HFF-Myc (cell line): Measurements from ENCODE around the gene KDM5A.
"Not testable (repeated sequence)": the region's sequence is repeated elsewhere in the genome, so short reads cannot be mapped to it uniquely, and the experiment has no call there.

Experiments
- DNase-seq: peaks from one replicate; pipeline ENCODE4 v3.0.0-alpha.2; 2011; ENCODE audit warnings: low read depth; ENCODE audit errors: extremely low read depth
- H3K4me3 ChIP-seq: replicated peaks from 2 replicates; pipeline ENCODE4 v1.5.1; 2011; ENCODE audit warnings: low read depth, mild to moderate bottlenecking, control low read depth, low read length
- TF ChIP-seq, protein P1 (sequence below): IDR thresholded peaks from 2 replicates; pipeline ENCODE4 v1.5.1; 2012; ENCODE audit warnings: mild to moderate bottlenecking, low read depth, low read length, control low read depth; ENCODE audit errors: missing control alignments

Gene KDM5A

DNA sequence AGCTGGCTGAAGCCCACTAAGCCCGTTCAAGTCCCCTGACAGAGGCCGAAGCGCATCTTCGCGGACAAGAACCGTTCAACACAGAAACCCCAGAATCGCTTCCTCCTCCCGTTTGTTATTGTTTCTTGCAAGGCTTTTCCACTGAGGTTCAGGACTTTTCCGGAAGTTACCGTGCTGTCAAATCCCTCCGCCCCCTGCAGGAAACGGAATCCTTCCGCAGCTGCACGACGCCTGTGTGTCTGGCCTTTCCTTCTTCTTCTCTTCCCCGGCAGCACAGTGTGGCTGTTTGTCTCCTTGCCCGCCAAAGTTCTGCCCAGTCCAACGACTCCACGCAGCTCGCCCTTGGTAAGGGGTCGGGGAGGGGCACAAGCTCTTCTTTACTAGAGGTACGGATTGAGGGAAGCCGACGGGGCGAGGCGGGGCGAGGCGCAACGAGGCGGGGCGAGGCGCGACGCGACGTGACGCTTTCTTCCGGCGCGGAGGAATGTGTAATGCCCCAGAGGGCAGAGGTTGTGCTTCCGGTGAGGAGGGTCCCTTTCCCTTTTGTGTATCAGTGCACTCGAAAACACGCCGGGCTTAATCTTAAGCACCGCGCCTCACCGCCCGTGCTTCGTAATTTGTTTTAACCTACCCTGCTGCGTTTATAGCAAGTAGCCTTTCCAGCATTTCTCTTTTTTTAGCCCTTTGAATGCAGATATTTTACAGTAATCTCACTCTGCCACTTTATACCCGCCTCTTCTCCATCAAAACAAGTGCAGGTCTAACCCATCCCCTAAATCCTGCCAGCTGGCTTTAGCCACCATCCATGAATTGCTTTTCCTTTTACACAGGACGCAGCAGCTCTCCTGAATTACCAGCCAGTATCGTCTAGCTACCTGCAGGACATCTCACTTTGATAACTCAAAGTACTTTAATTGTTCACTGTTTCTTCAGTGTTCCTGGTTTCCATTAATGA lies at the start of gene KDM5A:
Gene KDM5A (minus strand): TSS at position 179 of the 955 bp plus-strand sequence. CDS start 229 bp downstream, outside the sequence.
- TF ChIP-seq, protein P1, sequence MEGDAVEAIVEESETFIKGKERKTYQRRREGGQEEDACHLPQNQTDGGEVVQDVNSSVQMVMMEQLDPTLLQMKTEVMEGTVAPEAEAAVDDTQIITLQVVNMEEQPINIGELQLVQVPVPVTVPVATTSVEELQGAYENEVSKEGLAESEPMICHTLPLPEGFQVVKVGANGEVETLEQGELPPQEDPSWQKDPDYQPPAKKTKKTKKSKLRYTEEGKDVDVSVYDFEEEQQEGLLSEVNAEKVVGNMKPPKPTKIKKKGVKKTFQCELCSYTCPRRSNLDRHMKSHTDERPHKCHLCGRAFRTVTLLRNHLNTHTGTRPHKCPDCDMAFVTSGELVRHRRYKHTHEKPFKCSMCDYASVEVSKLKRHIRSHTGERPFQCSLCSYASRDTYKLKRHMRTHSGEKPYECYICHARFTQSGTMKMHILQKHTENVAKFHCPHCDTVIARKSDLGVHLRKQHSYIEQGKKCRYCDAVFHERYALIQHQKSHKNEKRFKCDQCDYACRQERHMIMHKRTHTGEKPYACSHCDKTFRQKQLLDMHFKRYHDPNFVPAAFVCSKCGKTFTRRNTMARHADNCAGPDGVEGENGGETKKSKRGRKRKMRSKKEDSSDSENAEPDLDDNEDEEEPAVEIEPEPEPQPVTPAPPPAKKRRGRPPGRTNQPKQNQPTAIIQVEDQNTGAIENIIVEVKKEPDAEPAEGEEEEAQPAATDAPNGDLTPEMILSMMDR, result no peak
- DNase-seq, result peak; percentile 77
- peak within 1 kb of the TSS; percentile 79 for H3K4me3 ChIP-seq

DNA sequence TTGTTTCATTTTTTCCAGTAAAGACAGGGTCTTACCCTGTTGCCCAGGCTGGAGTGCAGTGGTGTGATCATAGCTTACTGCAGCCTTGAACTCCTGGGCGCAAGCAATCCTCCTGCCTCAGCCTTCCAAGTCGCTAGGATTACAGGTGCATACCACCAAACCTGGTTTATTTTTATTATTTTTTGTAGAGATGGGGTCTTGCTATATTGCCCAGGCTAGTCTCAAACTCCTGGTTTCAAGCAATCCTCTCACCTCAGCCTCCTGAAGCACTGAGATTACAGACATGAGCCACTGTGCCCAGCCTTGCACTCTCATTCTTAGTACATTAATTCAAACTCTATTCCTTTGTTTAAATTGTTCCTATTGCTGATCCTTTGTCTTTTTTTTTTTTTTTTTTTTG lies 46.6 kb upstream of the KDM5A start:
- not testable (repeated sequence) for DNase-seq, H3K4me3 ChIP-seq

DNA sequence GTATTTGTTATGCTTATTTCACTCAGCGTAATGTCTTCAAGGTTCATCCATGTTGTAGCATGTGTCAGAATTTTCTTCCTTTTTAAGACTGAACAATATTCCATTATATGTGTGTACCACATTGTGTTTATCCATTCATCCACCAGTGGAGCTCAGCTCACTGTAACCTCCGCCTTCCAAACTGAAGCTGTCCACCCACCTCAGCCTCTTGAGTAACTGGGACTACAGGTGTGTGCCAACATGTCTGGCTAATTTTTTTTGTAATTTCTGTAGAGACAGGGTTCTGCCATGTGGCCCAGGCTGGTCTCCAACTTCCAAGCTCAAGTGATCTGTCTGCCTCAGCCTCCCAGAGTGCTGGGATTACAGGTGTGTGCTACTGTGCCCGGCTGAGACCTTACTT lies 33.4 kb upstream of the KDM5A start:
- DNase-seq, result no peak
- TF ChIP-seq, protein P1, result no peak
- H3K4me3 ChIP-seq, result no peak overlapping the region

DNA sequence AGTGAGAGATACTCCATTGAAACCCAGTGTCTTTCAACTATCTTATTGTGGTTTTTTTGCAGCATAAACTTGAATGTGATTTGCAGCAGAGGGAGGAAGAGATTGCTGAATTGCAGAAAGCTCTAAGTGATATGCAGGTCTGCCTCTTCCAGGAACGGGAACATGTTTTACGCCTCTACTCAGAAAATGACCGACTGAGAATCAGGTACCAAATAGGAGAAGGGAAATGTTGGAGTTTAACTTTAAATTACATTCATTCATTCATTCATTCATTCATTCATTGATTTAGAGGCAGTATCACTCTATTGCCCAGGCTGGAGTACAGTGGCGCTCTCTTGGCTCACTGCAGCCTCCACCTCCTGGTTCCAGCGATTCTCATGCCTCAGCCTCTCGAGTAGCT lies 29.3 kb upstream of the KDM5A start:
- no peak overlapping the region for H3K4me3 ChIP-seq
- TF ChIP-seq, protein P1, result no peak
- DNase-seq, result no peak

DNA sequence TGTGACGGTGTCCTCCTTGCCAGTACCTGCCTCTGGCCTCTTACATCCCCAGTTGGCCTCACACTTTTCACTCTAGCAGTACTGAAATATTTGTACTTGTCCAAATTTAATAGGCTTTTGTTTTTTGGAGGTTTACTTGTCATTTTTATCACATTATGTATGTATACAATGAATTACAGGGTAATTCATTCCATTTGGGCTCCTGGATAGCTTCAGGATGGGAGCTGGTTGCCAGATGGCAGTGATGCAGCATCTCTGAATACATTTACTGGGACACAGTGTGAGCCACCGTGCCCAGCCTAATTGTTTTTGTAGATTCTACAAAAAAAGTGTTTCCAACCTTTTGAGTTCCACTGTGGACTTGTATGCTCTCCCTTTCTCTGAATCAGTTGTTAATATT lies 25.7 kb upstream of the KDM5A start:
- TF ChIP-seq, protein P1, result no peak
- no peak for DNase-seq
- no peak overlapping the region for H3K4me3 ChIP-seq

DNA sequence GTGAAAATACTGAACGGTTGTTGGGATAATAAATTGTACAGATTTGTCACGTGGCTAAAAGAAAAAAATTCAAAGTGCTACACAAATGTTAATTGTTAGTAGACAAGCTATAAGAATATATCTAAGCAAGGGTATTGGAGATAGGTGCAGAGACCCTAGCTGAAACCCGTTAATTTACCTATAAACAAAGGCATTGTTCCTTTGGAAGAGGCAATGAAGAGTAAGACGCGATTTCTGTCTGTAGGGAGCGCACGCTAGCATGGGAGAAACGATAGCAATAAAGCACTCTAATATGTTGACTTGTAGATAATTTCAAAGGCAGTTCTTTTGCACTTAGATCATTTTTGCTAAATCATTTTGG lies 12.9 kb upstream of the KDM5A start:
- no peak for DNase-seq
- TF ChIP-seq, protein P1, result peak; percentile 9
- peak overlapping the region; percentile 91 for H3K4me3 ChIP-seq

DNA sequence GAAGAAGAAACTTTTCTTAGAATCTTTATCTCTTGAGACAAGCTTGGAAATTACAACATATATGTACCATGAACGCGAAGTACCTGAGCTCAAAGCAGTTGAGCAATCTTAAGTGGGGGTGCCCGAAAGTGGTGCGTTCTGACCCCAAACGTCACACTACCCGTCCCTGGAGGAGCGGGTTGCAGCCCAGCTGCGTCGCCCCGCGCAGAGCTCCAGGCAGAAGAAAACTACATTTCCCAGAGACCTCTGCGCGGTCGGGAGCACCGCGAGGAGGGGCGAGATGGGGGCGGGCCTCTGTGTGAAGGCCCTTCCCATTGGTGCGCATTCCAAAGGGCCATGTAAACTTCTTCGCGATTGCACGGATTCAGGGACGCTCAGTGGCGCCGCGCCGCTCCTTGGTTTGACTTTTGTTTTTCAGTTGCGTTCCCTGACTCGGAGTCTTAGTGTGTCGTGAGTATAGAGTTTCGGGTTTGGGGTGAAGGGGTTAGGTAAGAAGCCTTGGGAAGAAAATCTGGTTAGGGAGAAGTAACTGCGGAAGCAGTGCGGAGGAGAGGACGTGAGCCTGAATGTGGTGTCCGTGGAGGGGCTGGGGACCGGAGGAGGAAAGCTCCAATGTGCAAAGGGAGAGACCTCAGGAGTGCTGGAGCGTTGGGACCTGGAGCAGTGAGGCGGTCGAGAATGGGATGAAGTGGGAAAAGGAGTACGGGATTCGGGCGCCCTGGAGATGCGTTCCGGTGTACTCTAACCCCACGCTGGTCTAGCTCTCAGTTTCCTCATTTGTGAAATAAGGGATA lies 12.3 kb upstream of the KDM5A start, which contains the start of gene CCDC77:
Gene CCDC77 (plus strand): TSS at position 410 of the 794 bp plus-strand sequence. CDS start 7,740 bp downstream, outside the sequence.
- peak within 1 kb of the TSS; percentile 91 for H3K4me3 ChIP-seq
- DNase-seq, result peak; percentile 73
- TF ChIP-seq, protein P1, result peak; percentile 2
